HEK293 (cell line): ENCODE measurements around the gene RPL26.

Experiments used
- CTCF ChIA-PET: fragments of 350-600 bp; formaldehyde crosslinking; extraction: SDS; loops from one replicate; lab custom pipeline; 2021; ENCODE audit warnings: antibody characterized with exemption; lab: Yijun Ruan, JAX
- POLR2A ChIA-PET: fragments of 300-600 bp; formaldehyde crosslinking; extraction: SDS; loops from one replicate; lab custom pipeline; 2020; ENCODE audit warnings: antibody characterized with exemption, inconsistent platforms; lab: Yijun Ruan, JAX
- H3K27ac ChIP-seq: fragments of 200-500 bp; sonication (Bioruptor generic); 2 replicates; pipeline ENCODE4 v1.5.1; 2014; ENCODE audit warnings: low read depth, low read length, control low read depth, inconsistent platforms; ENCODE audit errors: extremely low read depth
- H3K36me3 ChIP-seq, 2 experiments: fragments of 200-500 bp in 1 of 2; sonication (Bioruptor generic) in 1 of 2; 1 replicate in 1 of 2; 2 replicates in 1 of 2; pipeline ENCODE4 v1.5.1; 2014 to 2017; ENCODE audit warnings: inconsistent platforms in 2 of 2, low read length in 2 of 2; ENCODE audit not compliant: control insufficient read depth in 2 of 2, insufficient read depth in 1 of 2
- H3K4me1 ChIP-seq: fragments of 200-500 bp; sonication (Bioruptor generic); 2 replicates; pipeline ENCODE4 v1.5.1; 2014; ENCODE audit warnings: mild to moderate bottlenecking, low read length, inconsistent platforms; ENCODE audit not compliant: control insufficient read depth, insufficient read depth
- H3K4me3 ChIP-seq: 2 replicates; pipeline ENCODE4 v1.5.1; 2011; ENCODE audit warnings: low read depth, mild to moderate bottlenecking, control low read depth, low read length, moderate library complexity
- H3K9me3 ChIP-seq: fragments of 200-500 bp; sonication (Bioruptor generic); 2 replicates; pipeline ENCODE4 v1.5.1; 2014; ENCODE audit warnings: low read depth, low read length, inconsistent platforms; ENCODE audit not compliant: control insufficient read depth, insufficient read depth
- KLF16 ChIP-seq: fragments of 450-650 bp; formaldehyde crosslinking; IDR thresholded peaks from 2 replicates; pipeline ENCODE4 v1.5.1; 2017; ENCODE audit warnings: missing biosample characterization, missing genetic modification characterization
- OVOL3 ChIP-seq: fragments of 450-650 bp; formaldehyde crosslinking; IDR thresholded peaks from 2 replicates; pipeline ENCODE4 v1.5.1; 2016; ENCODE audit warnings: missing biosample characterization, missing genetic modification characterization
- RBAK ChIP-seq: fragments of 450-650 bp; formaldehyde crosslinking; IDR thresholded peaks from 2 replicates; pipeline ENCODE4 v1.5.1; 2016; ENCODE audit warnings: missing biosample characterization, missing genetic modification characterization
- SP3 ChIP-seq: fragments of 450-650 bp; formaldehyde crosslinking; IDR thresholded peaks from 2 replicates; pipeline ENCODE4 v1.5.1; 2016; ENCODE audit warnings: missing biosample characterization, missing genetic modification characterization
- ZNF132 ChIP-seq: fragments of 450-650 bp; formaldehyde crosslinking; IDR thresholded peaks from 2 replicates; pipeline ENCODE4 v1.5.1; 2017; ENCODE audit warnings: missing biosample characterization, missing genetic modification characterization, borderline replicate concordance
- ZNF169 ChIP-seq: fragments of 450-650 bp; formaldehyde crosslinking; IDR thresholded peaks from 2 replicates; pipeline ENCODE4 v1.5.1; 2016; ENCODE audit warnings: missing biosample characterization, missing genetic modification characterization
- ZNF211 ChIP-seq: fragments of 450-650 bp; formaldehyde crosslinking; IDR thresholded peaks from 2 replicates; pipeline ENCODE4 v1.5.1; 2016; ENCODE audit warnings: low read depth, missing biosample characterization, missing genetic modification characterization
- ZNF366 ChIP-seq: fragments of 450-650 bp; formaldehyde crosslinking; conservative IDR thresholded peaks from 2 replicates; pipeline ENCODE4 v1.5.1; 2016; ENCODE audit warnings: missing biosample characterization, missing genetic modification characterization
- ZNF473 ChIP-seq: fragments of 450-650 bp; formaldehyde crosslinking; IDR thresholded peaks from 2 replicates; pipeline ENCODE4 v1.5.1; 2017; ENCODE audit warnings: missing biosample characterization, missing genetic modification characterization
- ZNF521 ChIP-seq: fragments of 450-650 bp; formaldehyde crosslinking; IDR thresholded peaks from 2 replicates; pipeline ENCODE4 v1.5.1; 2017; ENCODE audit warnings: missing biosample characterization, mild to moderate bottlenecking, missing genetic modification characterization
- ZNF600 ChIP-seq: fragments of 450-650 bp; formaldehyde crosslinking; IDR thresholded peaks from 2 replicates; pipeline ENCODE4 v1.5.1; 2016; ENCODE audit warnings: missing biosample characterization, missing genetic modification characterization
- ZNF610 ChIP-seq: fragments of 450-650 bp; formaldehyde crosslinking; IDR thresholded peaks from 2 replicates; pipeline ENCODE4 v1.5.1; 2016; ENCODE audit warnings: missing biosample characterization, missing genetic modification characterization, borderline replicate concordance
- ZNF623 ChIP-seq: fragments of 450-650 bp; formaldehyde crosslinking; IDR thresholded peaks from 2 replicates; pipeline ENCODE4 v1.5.1; 2016; ENCODE audit warnings: missing biosample characterization, missing genetic modification characterization
- ZNF629 ChIP-seq: fragments of 450-650 bp; formaldehyde crosslinking; IDR thresholded peaks from 2 replicates; pipeline ENCODE4 v1.5.1; 2017; ENCODE audit warnings: missing biosample characterization, missing genetic modification characterization
- ZNF76 ChIP-seq: fragments of 450-650 bp; formaldehyde crosslinking; IDR thresholded peaks from 2 replicates; pipeline ENCODE4; 2016; ENCODE audit warnings: low read depth, missing biosample characterization, missing genetic modification characterization, borderline replicate concordance
- ZSCAN16 ChIP-seq: fragments of 450-650 bp; formaldehyde crosslinking; IDR thresholded peaks from 2 replicates; pipeline ENCODE4 v1.5.1; 2016; ENCODE audit warnings: missing biosample characterization, missing genetic modification characterization
- TF ChIP-seq, protein P1 (sequence below): fragments of 450-650 bp; formaldehyde crosslinking; IDR thresholded peaks from 2 replicates; pipeline ENCODE4 v1.5.1; 2016; ENCODE audit warnings: missing biosample characterization, missing genetic modification characterization, low read depth
- TF ChIP-seq, protein P2 (sequence below): fragments of 450-650 bp; formaldehyde crosslinking; IDR thresholded peaks from 2 replicates; pipeline ENCODE4 v1.5.1; 2017; ENCODE audit warnings: missing biosample characterization, missing genetic modification characterization

RPL26 gene

DNA sequence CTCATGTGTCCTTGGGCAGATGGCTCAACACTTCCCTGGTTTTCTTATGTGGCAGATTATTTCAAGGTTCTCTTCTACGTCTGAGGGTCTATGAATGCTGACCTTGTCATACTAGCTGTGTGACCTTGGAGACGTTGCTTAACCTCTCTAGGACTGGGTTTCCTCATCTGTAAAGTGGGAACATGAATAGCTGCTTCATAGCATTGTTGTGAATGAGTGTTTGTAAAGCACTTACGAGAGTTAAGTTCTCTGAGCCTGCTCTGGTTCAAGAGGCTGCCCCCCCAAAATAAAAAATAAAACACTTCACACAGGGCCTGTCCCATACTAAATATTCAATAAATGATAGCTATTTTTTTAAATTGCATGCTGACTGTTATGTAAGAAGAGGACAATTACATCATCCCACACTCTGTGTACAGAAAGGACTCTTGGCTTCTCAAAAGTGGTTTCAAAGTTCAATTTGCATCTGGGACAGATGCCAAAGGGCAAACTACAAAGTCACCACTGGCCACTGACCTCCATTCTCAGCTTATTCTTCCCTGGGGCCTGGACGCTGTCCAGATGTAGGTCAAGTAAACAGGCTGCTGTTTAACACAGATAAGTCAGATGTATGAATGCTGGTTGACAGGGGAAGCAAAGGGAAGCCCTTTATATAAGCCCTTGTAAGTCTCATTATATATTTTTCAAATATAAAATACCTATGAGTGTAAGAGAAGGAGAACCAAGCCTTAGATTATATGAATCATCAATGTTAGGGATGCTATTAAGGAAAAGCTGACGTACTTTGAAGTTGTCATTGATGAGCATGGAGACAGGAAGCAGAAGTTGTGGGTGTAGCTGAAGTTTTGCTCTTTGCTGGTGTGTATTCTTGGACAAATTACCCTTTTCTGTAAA, 37.3 kb upstream of the RPL26 start:
- POLR2A ChIA-PET: interaction anchor here (1.4 kb wide), 2 partner anchors 15 to 17 kb away, joined by 5 to 7 read pairs; partner anchors contain the start of gene NDEL1
- Histone ChIP-seq H3K9me3 (no peaks in the 10 kb centered on the region), H3K4me1 (no peaks in the 10 kb centered on the region), H3K27ac (no peak overlapping the region)
- CTCF ChIA-PET: interaction anchor here (0.7 to 3.8 kb wide), 6 partner anchors 11 to 360 kb away, joined by 3 to 28 read pairs (median 4); no protein-coding TSS in a partner anchor
- TF ChIP-seq ZNF521 (tag by site-specific recombination) (no peak), ZNF132 (tag by site-specific recombination) (no peak), ZSCAN16 (tag by site-specific recombination) (0 out of 2 replicates have a peak, but pooled peaks have one; percentile 50), ZNF169 (no peak)
- TF ChIP-seq, all 188 proteins: peak for 1
- no peak overlapping the region for H3K4me3 ChIP-seq
- no peaks in the 10 kb centered on the region for H3K36me3 ChIP-seq

DNA sequence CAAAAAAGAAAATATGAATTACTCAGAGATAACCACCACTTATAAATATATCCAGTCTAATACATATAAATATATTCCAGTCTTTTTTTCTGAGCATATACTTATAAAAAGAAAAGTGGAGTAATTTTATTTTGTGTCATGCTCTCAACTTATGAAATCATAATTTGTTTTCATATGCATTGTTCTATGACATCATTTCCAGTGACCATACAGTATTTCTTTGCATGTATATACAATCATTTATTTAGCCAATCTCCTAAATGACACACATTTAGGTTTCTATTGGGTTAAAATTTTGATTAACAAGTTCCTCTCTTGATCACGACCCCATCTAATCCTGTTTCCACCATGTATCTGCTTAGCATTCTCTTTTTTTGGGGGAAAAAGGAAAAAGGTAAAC, 36.3 kb upstream of the RPL26 start:
- TF ChIP-seq ZNF610 (tag by site-specific recombination): no peak
- 0 out of 2 replicates have a peak, but pooled peaks have one; percentile 13 for TF ChIP-seq ZNF629 (tag by site-specific recombination)
- TF ChIP-seq, protein P1, sequence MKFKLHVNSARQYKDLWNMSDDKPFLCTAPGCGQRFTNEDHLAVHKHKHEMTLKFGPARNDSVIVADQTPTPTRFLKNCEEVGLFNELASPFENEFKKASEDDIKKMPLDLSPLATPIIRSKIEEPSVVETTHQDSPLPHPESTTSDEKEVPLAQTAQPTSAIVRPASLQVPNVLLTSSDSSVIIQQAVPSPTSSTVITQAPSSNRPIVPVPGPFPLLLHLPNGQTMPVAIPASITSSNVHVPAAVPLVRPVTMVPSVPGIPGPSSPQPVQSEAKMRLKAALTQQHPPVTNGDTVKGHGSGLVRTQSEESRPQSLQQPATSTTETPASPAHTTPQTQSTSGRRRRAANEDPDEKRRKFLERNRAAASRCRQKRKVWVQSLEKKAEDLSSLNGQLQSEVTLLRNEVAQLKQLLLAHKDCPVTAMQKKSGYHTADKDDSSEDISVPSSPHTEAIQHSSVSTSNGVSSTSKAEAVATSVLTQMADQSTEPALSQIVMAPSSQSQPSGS (tag by site-specific recombination): peak; percentile 60
- no peak for TF ChIP-seq OVOL3 (tag by site-specific recombination)
- TF ChIP-seq, protein P2, sequence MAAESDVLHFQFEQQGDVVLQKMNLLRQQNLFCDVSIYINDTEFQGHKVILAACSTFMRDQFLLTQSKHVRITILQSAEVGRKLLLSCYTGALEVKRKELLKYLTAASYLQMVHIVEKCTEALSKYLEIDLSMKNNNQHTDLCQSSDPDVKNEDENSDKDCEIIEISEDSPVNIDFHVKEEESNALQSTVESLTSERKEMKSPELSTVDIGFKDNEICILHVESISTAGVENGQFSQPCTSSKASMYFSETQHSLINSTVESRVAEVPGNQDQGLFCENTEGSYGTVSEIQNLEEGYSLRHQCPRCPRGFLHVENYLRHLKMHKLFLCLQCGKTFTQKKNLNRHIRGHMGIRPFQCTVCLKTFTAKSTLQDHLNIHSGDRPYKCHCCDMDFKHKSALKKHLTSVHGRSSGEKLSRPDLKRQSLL (tag by site-specific recombination): no peak
- no peak for TF ChIP-seq ZNF473 (tag by site-specific recombination)
- TF ChIP-seq SP3 (tag by site-specific recombination): no peak
- TF ChIP-seq KLF16: no peak
- TF ChIP-seq ZNF76 (tag by site-specific recombination): no peak
- TF ChIP-seq ZNF600 (tag by site-specific recombination): no peak
- TF ChIP-seq ZNF211 (tag by site-specific recombination): no peak
- TF ChIP-seq ZNF623 (tag by site-specific recombination): no peak
- TF ChIP-seq, all 188 proteins: peak for 2
- POLR2A ChIA-PET: interaction anchor here (1.4 kb wide), 2 partner anchors 16 to 18 kb away, joined by 5 to 7 read pairs; partner anchors contain the start of gene NDEL1

DNA sequence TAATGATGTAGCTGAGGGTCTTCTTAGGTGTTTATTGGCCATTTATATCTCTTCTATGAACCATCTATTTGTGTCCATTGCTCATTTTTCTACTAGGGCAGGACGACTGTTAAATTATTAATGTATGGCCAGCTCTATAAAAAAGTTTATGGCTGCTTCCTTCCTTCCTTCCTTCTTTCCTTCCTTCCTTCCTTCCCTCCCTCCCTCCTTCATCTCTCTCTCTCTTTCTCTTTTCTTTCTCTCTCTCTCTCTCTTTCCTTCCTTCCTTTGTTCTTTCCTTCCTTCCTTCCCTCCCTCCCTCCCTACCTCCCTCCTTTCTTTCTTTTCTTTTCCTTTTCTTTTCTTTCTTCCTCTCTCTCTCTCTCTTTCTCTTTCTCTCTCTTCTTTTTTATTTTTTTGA, 35.5 kb upstream of the RPL26 start:
- TF ChIP-seq ZNF473 (tag by site-specific recombination) (no peak), RBAK (tag by site-specific recombination) (no peak), ZNF366 (tag by site-specific recombination) (peak; percentile 75)
- TF ChIP-seq, all 188 proteins: peak for 1
- H3K4me3 ChIP-seq: no peak overlapping the region
- no peaks in the 10 kb centered on the region for H3K36me3 ChIP-seq
- no peaks in the 10 kb centered on the region for H3K4me1 ChIP-seq
- H3K27ac ChIP-seq: no peak overlapping the region
- ChIA-PET CTCF (interaction anchor here (3.8 kb wide), 1 partner anchor 9 kb away, joined by 28 read pairs; no protein-coding TSS in a partner anchor), POLR2A (no interaction called here)
- H3K9me3 ChIP-seq: no peaks in the 10 kb centered on the region

More for the DNA sequence above, 36.3 kb upstream of the RPL26 start:
- no peaks in the 10 kb centered on the region for H3K4me1 ChIP-seq
- no peaks in the 10 kb centered on the region for H3K36me3 ChIP-seq
- CTCF ChIA-PET: interaction anchor here (0.9 to 3.8 kb wide), 3 partner anchors 10 to 68 kb away, joined by 3 to 28 read pairs (median 5); no protein-coding TSS in a partner anchor
- H3K27ac ChIP-seq: no peak overlapping the region
- H3K9me3 ChIP-seq: no peaks in the 10 kb centered on the region
- no peak overlapping the region for H3K4me3 ChIP-seq
